Breast epithelium (tissue), 4 donors: ENCODE data around the gene IL20RA. TPM values are rescaled to one million over a fixed set of nuclear protein-coding genes. Genes with fewer than 3 reads are reported as not detected.

ENCODE experiments used
- DNase-seq, 2 donors: peaks; one replicate each; pipeline ENCODE4 v3.0.0-alpha.2; 2019; ENCODE audit warnings: low spot score in 2 of 2
- H3K27ac ChIP-seq, 2 donors: fragments of 200-600 bp; sonication (generic) in 1 of 2; one replicate each; pipeline ENCODE4 v1.5.1; 2016 to 2019; ENCODE audit warnings: mild to moderate bottlenecking in 1 of 2
- H3K27me3 ChIP-seq, 2 donors: fragments of 200-600 bp; sonication (generic) in 1 of 2; one replicate each; pipeline versions ENCODE4 v1.5.1 to v1.6.0; 2017 to 2019; ENCODE audit warnings: control low read depth in 1 of 2, mild to moderate bottlenecking in 1 of 2
- H3K36me3 ChIP-seq: fragments of 200-600 bp; one replicate; pipeline ENCODE4 v1.5.1; 2019
- H3K4me1 ChIP-seq, 2 donors: fragments of 200-600 bp; sonication (generic); one replicate each; pipeline ENCODE4 v1.5.1; 2016 to 2019; ENCODE audit warnings: control low read depth in 1 of 2
- H3K4me3 ChIP-seq, 3 donors: fragments of 200-600 bp; sonication (generic); 1 replicate in 2 of 3; 2 replicates in 1 of 3; pipeline ENCODE4 v1.5.1; 2016 to 2019; ENCODE audit warnings: mild to moderate bottlenecking in 3 of 3, moderate library complexity in 2 of 3
- H3K9me3 ChIP-seq, 2 donors: fragments of 200-600 bp; sonication (generic) in 1 of 2; one replicate each; pipeline ENCODE4 v1.5.1; 2016 to 2019; ENCODE audit warnings: control low read depth in 1 of 2
- CTCF ChIP-seq, 3 donors: fragments of 450-650 bp; IDR thresholded peaks; one replicate each; pipeline ENCODE4 v1.5.1; 2016 to 2017; ENCODE audit warnings: antibody characterized with exemption in 3 of 3, mild to moderate bottlenecking in 3 of 3, moderate library complexity in 3 of 3
- POLR2A ChIP-seq: fragments of 450-650 bp; IDR thresholded peaks from one replicate; pipeline ENCODE4 v1.6.1; 2016; ENCODE audit warnings: antibody characterized with exemption, mild to moderate bottlenecking, moderate library complexity
- POLR2AphosphoS5 ChIP-seq, 3 donors: sonication (generic); formaldehyde crosslinking; IDR thresholded peaks; one replicate each; pipeline ENCODE4 v1.6.1; 2017; ENCODE audit warnings: antibody characterized with exemption in 3 of 3
- intact Hi-C: fragments of 100-400 bp; cut with DNase I; formaldehyde crosslinking; loops from one replicate; pipeline ENCODE4 v1.15.1; 2023; ENCODE audit warnings: low total_unique reads
- total RNA-seq, 3 donors: library from RNA; depleted of rRNA; stranded (reverse); fragments of >200 nt; gene quantifications; one replicate each; pipeline ENCODE4 v1.1.0, GENCODE V29; 2016

IL20RA gene
- total RNA-seq, 3 donors from 2014 or later: 1.6 to 69.8 (median 49.2) TPM

GRCh38 chr6:137045222-137045789 lies 541 bp upstream of the IL20RA start:
- H3K9me3 ChIP-seq: no peaks in the 10 kb centered on the region
- intact Hi-C loops: no loop called here
- H3K4me1 ChIP-seq: peaks cover 0 to 4% of the 10 kb centered on the region in 2 donors
- TF ChIP-seq POLR2A: no peak
- no peak for TF ChIP-seq CTCF (IDR thresholded peaks at IDR 0.05)
- TF ChIP-seq POLR2AphosphoS5 (IDR thresholded peaks at IDR 0.05): no peak
- no peaks in the 10 kb centered on the region for H3K36me3 ChIP-seq
- peak overlapping the region; percentile 95 for H3K27ac ChIP-seq
- DNase-seq: no peak
- peak overlapping the region in 2 of 3 donors; percentile 86 to 91 for H3K4me3 ChIP-seq
- no peaks in the 10 kb centered on the region for H3K27me3 ChIP-seq

- no peaks in the 10 kb centered on the region for H3K27me3 ChIP-seq
Measured at GRCh38 chr6:137043710-137044365, 927 bp downstream of the IL20RA start.

GRCh38 chr6:137040393-137040792 lies 4.4 kb downstream of the IL20RA start:
- TF ChIP-seq CTCF (IDR thresholded peaks at IDR 0.05) (no peak), POLR2A (no peak), POLR2AphosphoS5 (IDR thresholded peaks at IDR 0.05) (no peak)
- intact Hi-C loops: no loop called here
- Histone ChIP-seq H3K4me1 (no peaks in the 10 kb centered on the region), H3K27me3 (no peaks in the 10 kb centered on the region), H3K9me3 (no peaks in the 10 kb centered on the region), H3K27ac (no peak overlapping the region), H3K4me3 (no peak overlapping the region), H3K36me3 (no peaks in the 10 kb centered on the region)
- no peak for DNase-seq

More at GRCh38 chr6:137043710-137044365, 927 bp downstream of the IL20RA start:
- intact Hi-C loops: no loop called here
- H3K4me3 ChIP-seq: peak overlapping the region; percentile 77 to 91 (median 86)
- peak overlapping the region; percentile 95 for H3K27ac ChIP-seq
- DNase-seq: peak in 1 of 2 donors; percentile 55
- H3K9me3 ChIP-seq: no peaks in the 10 kb centered on the region
- no peaks in the 10 kb centered on the region for H3K4me1 ChIP-seq
- H3K36me3 ChIP-seq: no peaks in the 10 kb centered on the region
- TF ChIP-seq CTCF (IDR thresholded peaks at IDR 0.05) (peak in 1 of 3 donors; percentile 4), POLR2A (no peak), POLR2AphosphoS5 (IDR thresholded peaks at IDR 0.05) (peak in 1 of 3 donors; percentile 54)

GRCh38 chr6:137039010-137039409 lies 5.8 kb downstream of the IL20RA start:
- TF ChIP-seq POLR2A: no peak
- no peak for TF ChIP-seq POLR2AphosphoS5 (IDR thresholded peaks at IDR 0.05)
- no peak for TF ChIP-seq CTCF (IDR thresholded peaks at IDR 0.05)
- H3K4me3 ChIP-seq: no peak overlapping the region
- intact Hi-C loops: no loop called here
- H3K4me1 ChIP-seq: no peaks in the 10 kb centered on the region
- no peaks in the 10 kb centered on the region for H3K27me3 ChIP-seq
- no peaks in the 10 kb centered on the region for H3K36me3 ChIP-seq
- no peak overlapping the region for H3K27ac ChIP-seq
- no peak for DNase-seq
- no peaks in the 10 kb centered on the region for H3K9me3 ChIP-seq

GRCh38 chr6:137036566-137037300 lies 8.0 kb downstream of the IL20RA start:
- TF ChIP-seq POLR2AphosphoS5 (IDR thresholded peaks at IDR 0.05) (no peak), POLR2A (no peak), CTCF (IDR thresholded peaks at IDR 0.05) (no peak)
- H3K27ac ChIP-seq: peak overlapping the region; percentile 49 to 55
- H3K4me1 ChIP-seq: no peaks in the 10 kb centered on the region
- H3K4me3 ChIP-seq: no peak overlapping the region
- no peaks in the 10 kb centered on the region for H3K9me3 ChIP-seq
- intact Hi-C loops: no loop called here
- DNase-seq: peak in 1 of 2 donors; percentile 60
- H3K27me3 ChIP-seq: no peaks in the 10 kb centered on the region
- H3K36me3 ChIP-seq: no peaks in the 10 kb centered on the region
